ENCODE results near the gene RPL35A. TPM values are rescaled to one million over a fixed set of nuclear protein-coding genes. Genes with fewer than 3 reads are reported as not detected.
"Not testable (repeated sequence)": the region's sequence is repeated elsewhere in the genome, so short reads cannot be mapped to it uniquely, and the experiment has no call there.

RPL35A gene
- polyA plus RNA-seq, 1 donor from 2014 or later = 1,996 TPM

GRCh38 chr3:197959891-197960693, 10.1 kb downstream of the RPL35A start, which contains the start of gene LMLN:
TSS of gene LMLN (plus strand) at chr3:197960217. CDS start at chr3:197960246, 29 bp downstream.
- H3K27me3 Mint-ChIP-seq = no peaks in the 10 kb centered on the region
- H3K27ac Mint-ChIP-seq = peak within 1 kb of the TSS; percentile 80 to 96 (median 95)
- H3K4me1 Mint-ChIP-seq = peaks cover 22 to 31% (median 23%) of the 10 kb centered on the region in 3 donors
- H3K36me3 Mint-ChIP-seq = no peaks in the 10 kb centered on the region
- no peaks in the 10 kb centered on the region for H3K9me3 Mint-ChIP-seq
- H3K4me3 Mint-ChIP-seq = peak within 1 kb of the TSS; percentile 70 to 96 (median 91)

GRCh38 chr3:197960694-197961581, 10.9 kb downstream of the RPL35A start:
- Mint-ChIP-seq H3K27ac (peak overlapping the region; percentile 80 to 96 (median 95)), H3K36me3 (no peaks in the 10 kb centered on the region), H3K4me3 (peak overlapping the region; percentile 70 to 96 (median 91)), H3K9me3 (no peaks in the 10 kb centered on the region), H3K27me3 (no peaks in the 10 kb centered on the region), H3K4me1 (peaks cover 19 to 31% (median 23%) of the 10 kb centered on the region in 3 donors)

- Mint-ChIP-seq H3K36me3 (no peaks in the 10 kb centered on the region), H3K4me1 (peaks cover 19 to 31% (median 23%) of the 10 kb centered on the region in 3 donors), H3K4me3 (peak overlapping the region in 1 of 4 donors; percentile 70), H3K27me3 (no peaks in the 10 kb centered on the region), H3K9me3 (no peaks in the 10 kb centered on the region), H3K27ac (peak overlapping the region in 1 of 3 donors; percentile 80)
Measured at GRCh38 chr3:197961582-197961945, 11.6 kb downstream of the RPL35A start.

GRCh38 chr3:197963019-197963637, 13.1 kb downstream of the RPL35A start:
- Mint-ChIP-seq H3K4me1 (peaks cover 19 to 21% (median 20%) of the 10 kb centered on the region in 3 donors), H3K9me3 (peaks cover 0 to 4% (median 2%) of the 10 kb centered on the region in 3 donors), H3K36me3 (peaks cover 3% of the 10 kb centered on the region), H3K27ac (no peak overlapping the region), H3K27me3 (no peaks in the 10 kb centered on the region), H3K4me3 (peak overlapping the region in 1 of 4 donors; percentile 28)

- not testable (repeated sequence) for H3K27ac Mint-ChIP-seq, H3K36me3 Mint-ChIP-seq, H3K4me1 Mint-ChIP-seq, H3K9me3 Mint-ChIP-seq, H3K27me3 Mint-ChIP-seq, H3K4me3 Mint-ChIP-seq
Measured at GRCh38 chr3:197967337-197967989, 17.5 kb downstream of the RPL35A start.

- Mint-ChIP-seq H3K4me3 (no peak overlapping the region), H3K27me3 (no peaks in the 10 kb centered on the region), H3K36me3 (peaks cover 7% of the 10 kb centered on the region), H3K27ac (no peak overlapping the region), H3K4me1 (peaks cover 0 to 3% (median 0%) of the 10 kb centered on the region in 3 donors), H3K9me3 (peaks cover 2 to 13% (median 4%) of the 10 kb centered on the region in 3 donors)
Measured at GRCh38 chr3:197970588-197970987, 20.6 kb downstream of the RPL35A start.

- H3K9me3 Mint-ChIP-seq = peaks cover 0 to 9% (median 0%) of the 10 kb centered on the region in 3 donors
- H3K4me1 Mint-ChIP-seq = peaks cover 0 to 3% (median 0%) of the 10 kb centered on the region in 3 donors
- no peak overlapping the region for H3K27ac Mint-ChIP-seq
- H3K4me3 Mint-ChIP-seq = no peak overlapping the region
- H3K36me3 Mint-ChIP-seq = peaks cover 10% of the 10 kb centered on the region
- H3K27me3 Mint-ChIP-seq = no peaks in the 10 kb centered on the region
Measured at GRCh38 chr3:197974016-197974415, 24.0 kb downstream of the RPL35A start.

GRCh38 chr3:197975311-197975710, 25.3 kb downstream of the RPL35A start:
- peaks cover 0 to 9% (median 0%) of the 10 kb centered on the region in 3 donors for H3K9me3 Mint-ChIP-seq
- H3K4me1 Mint-ChIP-seq = peaks cover 0 to 3% (median 0%) of the 10 kb centered on the region in 3 donors
- H3K4me3 Mint-ChIP-seq = no peak overlapping the region
- peaks cover 10% of the 10 kb centered on the region for H3K36me3 Mint-ChIP-seq
- no peak overlapping the region for H3K27ac Mint-ChIP-seq
- H3K27me3 Mint-ChIP-seq = no peaks in the 10 kb centered on the region

- Mint-ChIP-seq H3K4me3 (no peak overlapping the region), H3K4me1 (peaks cover 3 to 9% (median 6%) of the 10 kb centered on the region in 3 donors), H3K9me3 (no peaks in the 10 kb centered on the region), H3K27ac (peak overlapping the region in 1 of 3 donors; percentile 14), H3K27me3 (no peaks in the 10 kb centered on the region), H3K36me3 (peaks cover 3% of the 10 kb centered on the region)
Measured at GRCh38 chr3:197983076-197983475, 33.1 kb downstream of the RPL35A start.

- Mint-ChIP-seq H3K27me3 (no peaks in the 10 kb centered on the region), H3K4me1 (peaks cover 0 to 2% (median 0%) of the 10 kb centered on the region in 3 donors), H3K27ac (no peak overlapping the region), H3K36me3 (peaks cover 5% of the 10 kb centered on the region), H3K4me3 (no peak overlapping the region), H3K9me3 (no peaks in the 10 kb centered on the region)
Measured at GRCh38 chr3:197989651-197990050, 39.7 kb downstream of the RPL35A start.

- H3K9me3 Mint-ChIP-seq = peaks cover 0 to 4% (median 2%) of the 10 kb centered on the region in 3 donors
- no peaks in the 10 kb centered on the region for H3K27me3 Mint-ChIP-seq
- H3K4me1 Mint-ChIP-seq = peaks cover 0 to 2% (median 0%) of the 10 kb centered on the region in 3 donors
- no peak overlapping the region for H3K27ac Mint-ChIP-seq
- no peak overlapping the region for H3K4me3 Mint-ChIP-seq
- H3K36me3 Mint-ChIP-seq = peaks cover 8% of the 10 kb centered on the region
Measured at GRCh38 chr3:197994736-197995135, 44.7 kb downstream of the RPL35A start.

GRCh38 chr3:197996855-197997254, 46.9 kb downstream of the RPL35A start:
- H3K4me1 Mint-ChIP-seq = peaks cover 0 to 2% (median 0%) of the 10 kb centered on the region in 3 donors
- no peak overlapping the region for H3K27ac Mint-ChIP-seq
- no peaks in the 10 kb centered on the region for H3K27me3 Mint-ChIP-seq
- H3K4me3 Mint-ChIP-seq = no peak overlapping the region
- peaks cover 8% of the 10 kb centered on the region for H3K36me3 Mint-ChIP-seq
- peaks cover 0 to 4% (median 2%) of the 10 kb centered on the region in 3 donors for H3K9me3 Mint-ChIP-seq

GRCh38 chr3:197997936-197998335, 47.9 kb downstream of the RPL35A start:
- no peak overlapping the region for H3K27ac Mint-ChIP-seq
- peaks cover 0 to 4% (median 2%) of the 10 kb centered on the region in 3 donors for H3K9me3 Mint-ChIP-seq
- peaks cover 7% of the 10 kb centered on the region for H3K36me3 Mint-ChIP-seq
- H3K4me3 Mint-ChIP-seq = no peak overlapping the region
- peaks cover 0 to 2% (median 0%) of the 10 kb centered on the region in 3 donors for H3K4me1 Mint-ChIP-seq
- H3K27me3 Mint-ChIP-seq = no peaks in the 10 kb centered on the region

Measured in IgD-negative memory B cell (primary cell).